DOHH2 (cell line): ENCODE data around the gene GPN2.

Experiments used
- CTCF ChIP-seq: fragments of 200-600 bp; sonication (generic); IDR thresholded peaks from one replicate; pipeline ENCODE4 v1.5.1; 2014; ENCODE audit warnings: antibody characterized with exemption, mild to moderate bottlenecking, low read depth, low read length; ENCODE audit not compliant: poor library complexity, severe bottlenecking
- EZH2phosphoT487 ChIP-seq: fragments of 200-600 bp; sonication (generic); IDR thresholded peaks from 2 replicates; pipeline ENCODE4 v1.6.1; 2017; ENCODE audit warnings: borderline replicate concordance, mild to moderate bottlenecking, antibody characterized with exemption, low read length, moderate library complexity, mixed read lengths

GRCh38 chr1:26848499-26848898 is 41.6 kb downstream of the GPN2 start:
- TF ChIP-seq CTCF (no peak), EZH2phosphoT487 (no peak)
